Measurements from ENCODE around the gene BCAR3. TPM values are rescaled to one million over a fixed set of nuclear protein-coding genes. Genes with fewer than 3 reads are reported as not detected.
"Not testable (repeated sequence)": the region's sequence is repeated elsewhere in the genome, so short reads cannot be mapped to it uniquely, and the experiment has no call there.

The BCAR3 gene
- polyA plus RNA-seq, 4 donors: 22.9 to 26.1 (median 24.3) TPM

GRCh38 chr1:93690341-93690740, 8.7 kb upstream of the BCAR3 start:
- DNase-seq (ENCODE audit: low read depth in 4 of 4, low spot score in 3 of 4): no peak

- DNase-seq (ENCODE audit: low read depth in 4 of 4, low spot score in 3 of 4): no peak
Measured at GRCh38 chr1:93689521-93690223, 8.0 kb upstream of the BCAR3 start.

GRCh38 chr1:93687542-93687941, 5.9 kb upstream of the BCAR3 start:
- no peak for DNase-seq (ENCODE audit: low read depth in 4 of 4, low spot score in 3 of 4)

DNA sequence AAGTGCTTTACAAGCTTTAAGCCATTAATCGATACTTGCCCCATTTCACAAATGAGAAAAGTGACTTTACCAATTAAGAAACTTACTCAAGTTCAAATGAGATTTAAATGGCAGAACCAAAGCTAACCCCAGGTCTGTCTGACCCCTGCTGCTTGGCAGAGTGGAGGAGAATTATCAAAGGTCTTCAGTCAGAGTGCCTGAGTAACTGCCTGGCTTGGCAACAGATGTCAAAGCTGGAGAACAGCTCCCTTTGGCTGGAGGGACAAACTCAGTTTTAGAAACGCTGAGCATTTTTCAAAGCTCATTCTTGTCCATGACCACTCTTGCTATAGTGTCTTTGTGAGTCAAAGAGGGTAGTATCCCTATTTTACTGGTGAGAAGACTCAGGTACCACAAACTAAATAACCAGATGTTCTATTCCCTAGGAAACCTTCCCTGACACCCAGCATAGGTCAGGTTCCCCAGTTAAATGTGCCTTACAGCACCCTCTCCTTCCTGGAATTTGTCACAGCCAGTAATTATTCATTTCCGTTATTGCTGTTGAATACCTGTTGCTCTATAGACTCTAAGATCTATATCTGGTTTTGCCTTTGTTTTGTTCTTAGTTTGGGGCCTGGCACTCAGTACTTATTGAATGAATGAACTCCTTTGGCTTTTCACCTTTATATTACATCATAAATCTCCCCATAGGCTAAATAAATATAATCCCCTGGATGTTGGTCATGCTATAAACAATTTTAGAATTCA, 5.0 kb upstream of the BCAR3 start:
- no peak for DNase-seq (ENCODE audit: low read depth in 4 of 4, low spot score in 3 of 4)

DNA sequence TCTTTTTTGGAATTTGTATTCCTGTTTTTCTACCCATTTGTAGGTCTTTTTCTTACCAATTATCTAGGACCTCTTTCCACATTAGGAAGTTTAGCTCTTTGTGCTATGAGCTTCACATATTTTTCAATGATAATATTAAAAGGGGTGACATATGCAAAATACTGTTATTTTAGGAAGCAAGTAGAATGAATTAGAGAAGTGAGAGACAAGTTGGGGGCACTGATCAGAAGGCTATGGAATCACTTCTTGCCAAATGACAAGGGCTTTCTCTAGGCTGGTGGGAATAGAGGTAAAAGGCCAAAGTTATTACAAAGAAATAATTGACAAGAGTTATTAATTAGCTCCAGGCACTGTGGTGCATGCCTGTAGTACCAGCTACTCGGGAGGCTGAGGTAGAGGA, 4.3 kb upstream of the BCAR3 start:
- DNase-seq (ENCODE audit: low read depth in 4 of 4, low spot score in 3 of 4): no peak

DNA sequence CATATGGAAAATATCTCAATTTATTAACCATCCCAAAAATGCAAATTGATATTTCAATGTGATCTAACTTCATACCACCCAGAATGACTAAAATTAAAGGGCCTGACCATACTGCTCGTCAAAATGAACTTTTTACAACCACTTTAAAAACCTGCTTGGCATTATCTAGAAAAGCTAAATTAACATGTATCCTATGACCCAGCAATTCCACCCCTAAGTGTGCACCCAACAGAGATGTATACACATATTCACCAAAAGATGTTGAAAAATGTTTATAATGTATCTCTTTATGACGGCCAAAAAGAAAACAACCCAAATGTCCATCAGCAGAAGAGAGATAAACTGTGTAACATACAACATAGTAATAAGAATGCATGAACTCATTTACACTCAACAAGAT, 1.6 kb upstream of the BCAR3 start:
- DNase-seq (ENCODE audit: low read depth in 4 of 4, low spot score in 3 of 4): no peak

- DNase-seq (ENCODE audit: low read depth in 4 of 4, low spot score in 3 of 4): no peak
Measured at GRCh38 chr1:93681989-93682412, 364 bp upstream of the BCAR3 start.

- DNase-seq (ENCODE audit: low read depth in 4 of 4, low spot score in 3 of 4): peak in 3 of 4 donors; percentile 62 to 81 (median 66)
Measured at GRCh38 chr1:93680420-93681100, 1.1 kb downstream of the BCAR3 start.

DNA sequence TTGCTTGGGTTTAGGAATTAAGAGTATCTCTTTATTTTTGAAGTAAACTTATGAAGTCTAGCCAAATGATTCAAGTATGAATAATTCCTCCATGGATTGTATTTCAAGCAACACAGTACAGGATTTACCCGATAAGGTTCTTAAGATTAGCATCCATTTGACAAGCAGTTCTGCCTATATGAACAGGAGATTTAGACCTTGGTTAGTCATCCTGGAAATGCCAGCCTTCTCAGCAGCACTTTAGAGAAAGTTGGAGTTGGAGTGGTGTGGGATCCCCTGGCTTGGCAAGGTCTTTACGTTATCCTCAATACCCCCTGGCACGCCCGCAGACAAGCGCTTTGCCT, 1.6 kb downstream of the BCAR3 start:
- DNase-seq (ENCODE audit: low read depth in 4 of 4, low spot score in 3 of 4): no peak

DNA sequence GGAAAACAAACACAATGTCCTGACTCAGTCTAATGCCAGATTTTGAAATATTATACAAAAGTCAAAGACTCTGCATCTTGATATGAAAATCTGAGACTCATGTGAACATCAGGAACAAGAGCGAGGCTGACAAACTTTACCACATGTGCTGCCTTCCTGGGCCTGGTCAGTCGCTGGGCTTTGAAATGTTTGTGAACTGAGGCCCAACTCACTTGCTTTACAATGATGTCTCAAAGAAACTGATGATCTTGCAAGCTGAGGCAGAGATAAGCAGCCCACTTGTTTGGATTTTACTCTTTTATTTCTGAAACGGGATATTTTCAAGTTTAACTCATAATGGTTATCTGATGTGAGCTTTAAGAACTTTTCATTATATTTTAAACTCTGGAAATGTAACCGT, 2.1 kb downstream of the BCAR3 start:
- DNase-seq (ENCODE audit: low read depth in 4 of 4, low spot score in 3 of 4): no peak

- no peak for DNase-seq (ENCODE audit: low read depth in 4 of 4, low spot score in 3 of 4)
Measured at GRCh38 chr1:93678946-93679480, 2.6 kb downstream of the BCAR3 start.

- DNase-seq (ENCODE audit: low read depth in 4 of 4, low spot score in 3 of 4): no peak
Measured at GRCh38 chr1:93678491-93678890, 3.1 kb downstream of the BCAR3 start.

GRCh38 chr1:93677729-93678128, 3.9 kb downstream of the BCAR3 start:
- DNase-seq (ENCODE audit: low read depth in 4 of 4, low spot score in 3 of 4): no peak

DNA sequence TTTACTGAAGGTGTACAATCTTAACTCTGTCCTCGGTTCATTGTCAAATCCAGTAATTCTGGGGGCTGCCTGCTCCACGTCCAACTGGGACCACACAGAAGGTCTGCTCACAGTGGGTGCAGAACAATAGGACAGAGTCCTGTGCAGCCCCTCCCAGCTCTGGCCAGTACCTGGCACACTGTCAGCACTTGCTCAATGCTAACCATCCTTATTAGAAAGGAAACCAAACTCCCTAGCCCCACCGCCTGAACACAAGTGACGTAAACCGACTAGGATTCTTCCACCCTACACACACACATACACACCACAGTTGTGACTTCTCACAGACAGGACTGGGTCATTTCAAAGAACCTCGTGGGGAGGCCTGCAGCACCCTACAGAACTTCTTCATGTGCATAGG, 5.2 kb downstream of the BCAR3 start:
- no peak for DNase-seq (ENCODE audit: low read depth in 4 of 4, low spot score in 3 of 4)

- no peak for DNase-seq (ENCODE audit: low read depth in 4 of 4, low spot score in 3 of 4)
Measured at GRCh38 chr1:93675931-93676330, 5.7 kb downstream of the BCAR3 start.

DNA sequence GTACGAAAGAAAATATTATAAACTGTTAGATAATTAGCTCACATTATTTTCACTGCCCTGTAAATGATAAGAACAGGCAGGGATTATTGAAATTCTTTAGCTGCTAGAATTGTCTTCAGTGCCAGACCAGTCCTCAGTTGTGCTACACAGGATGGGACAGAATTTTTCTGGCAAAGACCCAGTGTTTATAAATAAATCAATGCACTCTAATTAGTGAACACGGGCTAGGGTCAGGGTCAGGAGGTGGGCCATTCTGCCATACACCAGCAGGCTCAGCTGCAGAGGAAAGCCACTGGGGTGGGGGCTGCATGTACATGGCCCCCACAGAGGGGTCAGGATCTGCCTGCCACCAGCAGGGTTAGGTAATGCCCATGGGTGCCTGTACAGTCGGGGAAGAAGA, 6.4 kb downstream of the BCAR3 start:
- no peak for DNase-seq (ENCODE audit: low read depth in 4 of 4, low spot score in 3 of 4)

- not testable (repeated sequence) for DNase-seq (ENCODE audit: low read depth in 4 of 4, low spot score in 3 of 4)
Measured at GRCh38 chr1:93674071-93674470, 7.6 kb downstream of the BCAR3 start.

DNA sequence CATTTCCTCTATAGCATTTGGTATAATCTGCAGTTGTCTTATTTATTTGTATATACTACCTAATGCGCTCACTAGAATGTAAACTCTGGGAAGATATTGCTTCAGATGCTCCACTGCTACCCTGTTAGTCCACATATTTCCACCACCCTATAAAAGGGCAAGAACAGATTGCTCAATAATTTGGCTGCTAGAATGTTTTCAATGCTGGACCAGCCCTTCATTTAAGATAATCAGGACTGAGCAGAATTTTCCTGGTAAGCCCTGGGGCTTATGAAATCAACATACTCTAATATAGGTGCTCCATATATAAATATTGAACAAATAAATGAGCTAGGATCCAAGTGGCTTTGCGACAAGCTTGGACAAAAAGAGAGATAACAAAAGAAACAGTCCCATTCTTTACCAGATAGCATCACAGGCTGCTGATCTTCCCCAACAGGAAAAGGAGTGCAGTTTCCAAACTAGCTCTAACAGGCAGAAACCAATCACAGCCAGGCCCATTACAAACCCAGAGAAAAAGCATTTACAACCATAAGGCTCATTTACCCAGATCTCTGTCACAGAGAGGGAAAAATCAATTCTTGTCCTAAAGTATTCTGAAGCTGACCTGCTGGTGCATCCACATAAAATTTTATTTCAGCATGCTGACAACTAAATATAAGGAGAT, 8.3 kb downstream of the BCAR3 start:
- no peak for DNase-seq (ENCODE audit: low read depth in 4 of 4, low spot score in 3 of 4)

DNA sequence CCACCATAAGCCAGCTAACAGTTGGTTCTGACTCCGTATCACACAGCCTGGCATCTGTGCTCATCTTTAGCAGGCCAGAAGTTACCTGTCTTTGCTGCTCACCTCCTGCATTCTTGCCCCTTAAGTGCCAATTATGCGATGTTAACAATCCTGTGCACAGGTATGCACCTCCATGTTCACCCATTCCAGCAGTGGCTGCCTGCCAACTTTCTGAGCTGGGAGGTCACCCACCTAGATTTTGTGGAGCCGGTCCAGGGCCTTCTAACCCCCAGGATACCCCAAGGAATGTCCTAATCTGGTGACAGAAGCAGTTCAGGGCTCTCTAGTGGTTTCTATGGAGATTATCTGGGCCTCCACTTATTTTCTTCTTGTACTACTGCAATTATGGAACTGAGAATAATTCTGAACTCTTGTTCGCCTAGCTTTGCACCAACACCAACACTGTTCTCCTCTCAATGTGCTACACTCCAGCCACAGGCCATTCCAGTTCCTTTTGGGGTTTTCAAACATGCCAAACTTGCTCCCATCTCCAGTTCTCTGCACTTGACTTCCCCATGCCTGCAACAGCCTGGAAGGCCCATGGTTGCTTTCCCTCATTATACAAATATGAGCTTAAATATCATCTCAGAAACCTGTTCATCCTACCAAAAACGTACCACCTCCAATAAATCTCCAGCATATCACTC, 9.0 kb downstream of the BCAR3 start:
- DNase-seq (ENCODE audit: low read depth in 4 of 4, low spot score in 3 of 4): no peak

- DNase-seq (ENCODE audit: low read depth in 4 of 4, low spot score in 3 of 4): no peak
Measured at GRCh38 chr1:93672069-93672468, 9.6 kb downstream of the BCAR3 start.
